Measurements from ENCODE around the gene NINJ1. TPM values are rescaled to one million over a fixed set of nuclear protein-coding genes. Genes with fewer than 3 reads are reported as not detected.

Gene NINJ1
- total RNA-seq, 4 donors from 2014 or later = 20.6 to 87.4 (median 44.2) TPM

- TF ChIP-seq, protein P1, sequence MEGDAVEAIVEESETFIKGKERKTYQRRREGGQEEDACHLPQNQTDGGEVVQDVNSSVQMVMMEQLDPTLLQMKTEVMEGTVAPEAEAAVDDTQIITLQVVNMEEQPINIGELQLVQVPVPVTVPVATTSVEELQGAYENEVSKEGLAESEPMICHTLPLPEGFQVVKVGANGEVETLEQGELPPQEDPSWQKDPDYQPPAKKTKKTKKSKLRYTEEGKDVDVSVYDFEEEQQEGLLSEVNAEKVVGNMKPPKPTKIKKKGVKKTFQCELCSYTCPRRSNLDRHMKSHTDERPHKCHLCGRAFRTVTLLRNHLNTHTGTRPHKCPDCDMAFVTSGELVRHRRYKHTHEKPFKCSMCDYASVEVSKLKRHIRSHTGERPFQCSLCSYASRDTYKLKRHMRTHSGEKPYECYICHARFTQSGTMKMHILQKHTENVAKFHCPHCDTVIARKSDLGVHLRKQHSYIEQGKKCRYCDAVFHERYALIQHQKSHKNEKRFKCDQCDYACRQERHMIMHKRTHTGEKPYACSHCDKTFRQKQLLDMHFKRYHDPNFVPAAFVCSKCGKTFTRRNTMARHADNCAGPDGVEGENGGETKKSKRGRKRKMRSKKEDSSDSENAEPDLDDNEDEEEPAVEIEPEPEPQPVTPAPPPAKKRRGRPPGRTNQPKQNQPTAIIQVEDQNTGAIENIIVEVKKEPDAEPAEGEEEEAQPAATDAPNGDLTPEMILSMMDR (IDR thresholded peaks at IDR 0.05) = no peak
- TF ChIP-seq POLR2A (IDR thresholded peaks at IDR 0.05) = no peak
- Histone ChIP-seq H3K4me3 (no peak overlapping the region), H3K27me3 (no peaks in the 10 kb centered on the region), H3K36me3 (no peaks in the 10 kb centered on the region), H3K4me1 (no peaks in the 10 kb centered on the region), H3K9me3 (no peaks in the 10 kb centered on the region), H3K27ac (no peak overlapping the region)
- intact Hi-C loops (cut with DNase I; ENCODE audit: low total_unique reads) = no loop called here
- peak; percentile 8 to 10 for DNase-seq
These were observed 23.1 kb downstream of the NINJ1 start for GRCh38 chr9:93111001-93111370.

DNA sequence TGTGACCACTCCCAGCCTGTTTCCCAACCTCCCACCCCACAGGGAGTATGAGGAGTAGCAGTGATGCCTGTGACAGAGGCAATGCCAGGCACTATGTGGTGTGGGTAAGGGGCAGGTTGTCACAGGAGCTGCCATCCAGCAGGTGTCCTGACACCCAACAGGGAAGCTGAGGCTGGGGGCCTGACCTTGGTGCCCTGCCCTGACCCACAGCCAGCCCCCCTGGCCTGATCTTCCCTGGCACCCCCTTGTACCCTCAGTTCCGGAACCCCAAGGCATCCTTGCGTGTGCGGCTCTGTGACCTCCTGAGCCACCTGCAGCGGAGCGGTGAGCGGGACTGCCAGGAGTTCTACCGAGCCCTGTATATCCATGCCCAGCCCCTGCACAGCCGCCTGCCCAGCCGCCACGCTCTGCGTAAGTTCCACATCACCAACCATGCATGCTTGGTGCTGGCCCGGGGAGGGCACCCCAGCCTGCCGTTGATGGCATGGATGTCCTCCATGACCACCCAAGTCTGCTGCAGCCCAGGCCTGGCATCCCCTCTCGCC lies 23.7 kb downstream of the NINJ1 start:
- H3K27ac ChIP-seq = no peak overlapping the region
- H3K36me3 ChIP-seq = no peaks in the 10 kb centered on the region
- peak; percentile 13 to 14 for DNase-seq
- no peaks in the 10 kb centered on the region for H3K9me3 ChIP-seq
- no peak overlapping the region for H3K4me3 ChIP-seq
- intact Hi-C loops (cut with DNase I; ENCODE audit: low total_unique reads) = no loop called here
- no peak for TF ChIP-seq POLR2A (IDR thresholded peaks at IDR 0.05)
- TF ChIP-seq, protein P1 (IDR thresholded peaks at IDR 0.05) = no peak
- no peaks in the 10 kb centered on the region for H3K27me3 ChIP-seq
- no peaks in the 10 kb centered on the region for H3K4me1 ChIP-seq

- no peaks in the 10 kb centered on the region for H3K27me3 ChIP-seq
- TF ChIP-seq, protein P1 (IDR thresholded peaks at IDR 0.05) = no peak
- no peak for TF ChIP-seq POLR2A (IDR thresholded peaks at IDR 0.05)
- H3K4me3 ChIP-seq = no peak overlapping the region
- no peak overlapping the region for H3K27ac ChIP-seq
- peak; percentile 15 for DNase-seq
- H3K4me1 ChIP-seq = no peaks in the 10 kb centered on the region
- intact Hi-C loops (cut with DNase I; ENCODE audit: low total_unique reads) = no loop called here
- H3K9me3 ChIP-seq = peaks cover 0 to 10% of the 10 kb centered on the region in 2 donors
- no peaks in the 10 kb centered on the region for H3K36me3 ChIP-seq
These were observed 25.6 kb downstream of the NINJ1 start for GRCh38 chr9:93108291-93109041.

GRCh38 chr9:93107825-93108161 lies 26.3 kb downstream of the NINJ1 start:
- Histone ChIP-seq H3K4me3 (no peak overlapping the region), H3K9me3 (peaks cover 0 to 10% of the 10 kb centered on the region in 2 donors), H3K27ac (no peak overlapping the region), H3K36me3 (no peaks in the 10 kb centered on the region), H3K27me3 (no peaks in the 10 kb centered on the region), H3K4me1 (no peaks in the 10 kb centered on the region)
- intact Hi-C loops (cut with DNase I; ENCODE audit: low total_unique reads) = no loop called here
- TF ChIP-seq POLR2A (IDR thresholded peaks at IDR 0.05) = no peak
- TF ChIP-seq, protein P1 (IDR thresholded peaks at IDR 0.05) = no peak
- DNase-seq = peak; percentile 0 to 9

DNA sequence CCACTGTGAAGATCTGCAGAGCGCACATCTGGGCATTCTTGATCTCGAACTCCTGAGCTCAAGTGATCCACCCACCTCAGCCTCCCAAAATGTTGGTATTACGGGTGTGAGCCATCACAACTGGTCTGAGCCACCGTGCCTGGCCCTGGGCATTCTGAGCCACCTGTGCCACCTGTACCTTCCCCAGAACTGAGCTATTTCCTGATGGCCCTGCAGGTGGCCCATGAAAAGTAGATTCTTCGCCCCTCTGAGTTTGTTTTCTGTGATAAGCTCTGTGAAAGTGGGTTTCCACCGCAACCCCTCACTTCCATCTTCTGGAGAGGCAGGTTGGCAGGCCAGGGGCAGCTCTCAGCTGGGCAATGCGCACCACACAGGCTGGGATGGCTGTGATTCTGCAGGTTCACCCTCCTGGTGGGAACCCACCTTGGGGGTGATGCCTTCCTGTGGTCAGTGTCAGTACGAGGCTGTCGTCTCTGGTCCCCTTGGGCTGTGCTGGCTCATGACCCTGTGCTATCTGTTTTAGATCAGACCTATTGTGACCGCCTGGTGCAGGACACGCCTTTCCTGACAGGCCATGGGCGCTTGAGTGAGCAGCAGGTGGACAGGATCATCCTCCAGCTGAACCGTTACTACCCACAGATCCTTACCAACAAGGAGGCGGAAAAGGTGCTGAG lies 26.8 kb downstream of the NINJ1 start:
- H3K27me3 ChIP-seq = no peaks in the 10 kb centered on the region
- peaks cover 0 to 10% of the 10 kb centered on the region in 2 donors for H3K9me3 ChIP-seq
- no peak overlapping the region for H3K27ac ChIP-seq
- no peak overlapping the region for H3K4me3 ChIP-seq
- intact Hi-C loops (cut with DNase I; ENCODE audit: low total_unique reads) = no loop called here
- H3K4me1 ChIP-seq = no peaks in the 10 kb centered on the region
- TF ChIP-seq, protein P1 (IDR thresholded peaks at IDR 0.05) = no peak
- TF ChIP-seq POLR2A (IDR thresholded peaks at IDR 0.05) = no peak
- DNase-seq = peak; percentile 10
- no peaks in the 10 kb centered on the region for H3K36me3 ChIP-seq
